ENCODE results near the gene PDRG1. TPM values are rescaled to one million over a fixed set of nuclear protein-coding genes. Genes with fewer than 3 reads are reported as not detected.

Gene PDRG1
- total RNA-seq, 2 donors from 2014 or later, result 3.0 to 4.7 TPM

DNA sequence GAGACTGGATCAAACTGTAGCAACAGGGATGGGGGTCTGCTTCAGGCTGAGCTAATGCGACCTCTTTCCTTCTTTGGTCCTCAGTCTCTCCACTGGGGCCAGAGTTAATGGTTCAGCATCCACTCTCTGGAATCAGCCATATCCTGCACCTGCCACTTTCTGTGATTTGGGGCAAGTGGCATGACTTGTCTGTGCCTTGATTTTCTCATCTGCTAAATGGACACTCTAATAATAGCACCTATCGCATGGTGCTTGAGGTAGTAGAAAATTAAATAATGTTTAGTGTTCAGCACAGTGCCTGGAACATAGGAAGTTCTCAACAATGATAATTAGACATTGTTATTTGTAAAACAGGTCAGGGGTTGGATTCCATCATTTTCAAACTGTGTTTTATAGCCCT is 22.4 kb upstream of the PDRG1 start:
- no peak overlapping the region for H3K4me3 ChIP-seq
- TF ChIP-seq, protein P1, sequence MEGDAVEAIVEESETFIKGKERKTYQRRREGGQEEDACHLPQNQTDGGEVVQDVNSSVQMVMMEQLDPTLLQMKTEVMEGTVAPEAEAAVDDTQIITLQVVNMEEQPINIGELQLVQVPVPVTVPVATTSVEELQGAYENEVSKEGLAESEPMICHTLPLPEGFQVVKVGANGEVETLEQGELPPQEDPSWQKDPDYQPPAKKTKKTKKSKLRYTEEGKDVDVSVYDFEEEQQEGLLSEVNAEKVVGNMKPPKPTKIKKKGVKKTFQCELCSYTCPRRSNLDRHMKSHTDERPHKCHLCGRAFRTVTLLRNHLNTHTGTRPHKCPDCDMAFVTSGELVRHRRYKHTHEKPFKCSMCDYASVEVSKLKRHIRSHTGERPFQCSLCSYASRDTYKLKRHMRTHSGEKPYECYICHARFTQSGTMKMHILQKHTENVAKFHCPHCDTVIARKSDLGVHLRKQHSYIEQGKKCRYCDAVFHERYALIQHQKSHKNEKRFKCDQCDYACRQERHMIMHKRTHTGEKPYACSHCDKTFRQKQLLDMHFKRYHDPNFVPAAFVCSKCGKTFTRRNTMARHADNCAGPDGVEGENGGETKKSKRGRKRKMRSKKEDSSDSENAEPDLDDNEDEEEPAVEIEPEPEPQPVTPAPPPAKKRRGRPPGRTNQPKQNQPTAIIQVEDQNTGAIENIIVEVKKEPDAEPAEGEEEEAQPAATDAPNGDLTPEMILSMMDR (IDR thresholded peaks at IDR 0.05), result no peak
- H3K27ac ChIP-seq, result no peak overlapping the region
- ATAC-seq (ENCODE audit: insufficient number of reproducible peaks, low FRiP score, low read depth) (no peak), DNase-seq (ENCODE audit: low spot score) (no peak)
- H3K4me1 ChIP-seq (ENCODE audit: control insufficient read depth in 1 of 2, low read depth in 2 of 2), result no peaks in the 10 kb centered on the region
- no peaks in the 10 kb centered on the region for H3K27me3 ChIP-seq (replicated peaks; ENCODE audit: insufficient read depth)
- H3K36me3 ChIP-seq, result no peaks in the 10 kb centered on the region
- no peaks in the 10 kb centered on the region for H3K9me3 ChIP-seq

DNA sequence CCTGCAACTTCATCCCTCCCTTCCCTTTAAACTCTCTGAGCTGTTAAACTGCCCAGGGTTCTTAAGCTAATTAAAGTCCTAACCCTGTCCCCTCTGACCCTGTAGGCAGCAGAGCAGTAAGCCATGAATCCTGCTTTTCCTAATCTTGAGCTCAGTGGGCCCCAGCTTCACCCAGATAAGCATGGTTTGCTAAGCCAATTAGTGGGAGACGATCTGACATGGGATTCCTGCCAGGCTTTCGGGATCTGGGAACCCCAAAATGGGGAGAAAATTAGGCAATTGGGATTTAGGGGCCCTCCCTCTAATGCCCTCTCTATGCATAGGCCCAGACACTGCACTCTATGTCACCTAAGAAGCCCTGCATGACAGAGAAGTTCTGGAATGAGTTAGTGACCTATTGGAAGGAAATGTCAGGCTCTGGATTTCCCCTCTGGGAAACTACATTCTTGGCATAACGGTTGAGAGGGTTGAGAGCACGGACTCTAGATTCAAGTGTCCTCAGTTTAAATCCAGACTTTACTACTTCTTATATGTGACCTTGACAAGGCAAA is 20.7 kb upstream of the PDRG1 start:
- TF ChIP-seq, protein P1 (IDR thresholded peaks at IDR 0.05), result no peak
- DNase-seq (ENCODE audit: low spot score), result no peak
- no peaks in the 10 kb centered on the region for H3K27me3 ChIP-seq (replicated peaks; ENCODE audit: insufficient read depth)
- H3K9me3 ChIP-seq, result no peaks in the 10 kb centered on the region
- H3K27ac ChIP-seq, result no peak overlapping the region
- H3K36me3 ChIP-seq, result no peaks in the 10 kb centered on the region
- no peaks in the 10 kb centered on the region for H3K4me1 ChIP-seq (ENCODE audit: control insufficient read depth in 1 of 2, low read depth in 2 of 2)
- ATAC-seq (ENCODE audit: insufficient number of reproducible peaks, low FRiP score, low read depth), result no peak
- no peak overlapping the region for H3K4me3 ChIP-seq

DNA sequence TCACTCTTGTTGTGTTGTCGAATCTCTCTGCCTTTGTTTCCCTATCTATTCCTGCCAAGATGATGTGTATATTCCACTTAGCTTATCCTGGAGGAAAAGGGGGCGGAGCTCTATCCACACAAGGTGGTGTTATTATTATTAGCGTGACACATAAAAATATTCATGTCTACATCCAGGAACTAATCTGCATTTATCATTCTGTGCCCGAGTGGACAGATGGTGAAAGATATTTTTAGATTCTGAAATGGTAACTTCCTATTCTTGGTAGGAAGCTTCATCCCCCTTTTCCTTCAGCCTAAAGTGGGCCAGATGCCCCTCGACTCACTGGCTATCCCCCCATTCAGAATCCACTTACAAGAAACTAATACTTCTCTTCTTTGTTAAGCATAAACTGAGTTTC is 18.1 kb upstream of the PDRG1 start:
- Histone ChIP-seq H3K9me3 (no peaks in the 10 kb centered on the region), H3K4me3 (no peak overlapping the region), H3K27me3 (replicated peaks; ENCODE audit: insufficient read depth) (no peaks in the 10 kb centered on the region), H3K27ac (no peak overlapping the region), H3K36me3 (no peaks in the 10 kb centered on the region), H3K4me1 (ENCODE audit: control insufficient read depth in 1 of 2, low read depth in 2 of 2) (no peaks in the 10 kb centered on the region)
- DNase-seq (ENCODE audit: low spot score), result no peak
- no peak for ATAC-seq (ENCODE audit: insufficient number of reproducible peaks, low FRiP score, low read depth)
- TF ChIP-seq, protein P1 (IDR thresholded peaks at IDR 0.05), result no peak

DNA sequence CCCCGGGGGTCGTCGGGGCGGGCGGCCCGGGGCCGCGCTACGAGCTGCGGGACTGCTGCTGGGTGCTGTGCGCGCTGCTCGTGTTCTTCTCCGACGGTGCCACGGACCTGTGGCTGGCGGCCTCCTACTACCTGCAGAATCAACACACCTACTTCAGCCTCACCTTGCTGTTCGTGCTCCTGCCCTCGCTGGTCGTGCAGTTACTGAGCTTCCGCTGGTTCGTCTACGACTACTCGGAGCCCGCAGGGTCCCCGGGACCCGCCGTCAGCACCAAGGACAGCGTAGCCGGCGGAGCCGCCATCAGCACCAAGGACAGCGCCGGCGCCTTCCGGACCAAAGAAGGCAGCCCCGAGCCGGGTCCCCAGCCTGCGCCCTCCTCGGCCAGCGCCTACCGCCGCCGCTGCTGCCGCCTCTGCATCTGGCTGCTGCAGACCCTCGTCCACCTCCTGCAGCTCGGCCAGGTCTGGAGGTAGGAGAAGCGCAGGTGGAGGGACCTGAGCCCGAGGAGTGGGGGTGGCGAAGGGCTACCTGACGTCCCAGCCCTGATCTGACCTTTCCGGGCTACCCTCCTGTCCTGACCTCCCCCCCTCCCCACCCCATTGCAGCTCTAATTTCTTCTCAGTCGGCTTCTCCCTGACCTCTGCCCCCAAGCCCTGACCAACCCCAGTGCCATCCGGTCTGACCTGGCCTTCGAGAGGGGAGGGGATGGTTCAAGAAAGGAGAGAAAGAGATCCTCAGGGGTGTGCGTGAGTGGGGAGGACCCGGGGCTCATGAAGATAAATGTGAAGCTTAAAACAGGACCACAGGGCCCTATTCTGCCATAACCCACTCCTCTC is 16.7 kb upstream of the PDRG1 start:
- Histone ChIP-seq H3K4me1 (ENCODE audit: control insufficient read depth in 1 of 2, low read depth in 2 of 2) (no peaks in the 10 kb centered on the region), H3K36me3 (no peaks in the 10 kb centered on the region), H3K9me3 (no peaks in the 10 kb centered on the region), H3K4me3 (no peak overlapping the region), H3K27ac (no peak overlapping the region), H3K27me3 (replicated peaks; ENCODE audit: insufficient read depth) (no peaks in the 10 kb centered on the region)
- no peak for ATAC-seq (ENCODE audit: insufficient number of reproducible peaks, low FRiP score, low read depth)
- TF ChIP-seq, protein P1 (IDR thresholded peaks at IDR 0.05), result no peak
- no peak for DNase-seq (ENCODE audit: low spot score)

DNA sequence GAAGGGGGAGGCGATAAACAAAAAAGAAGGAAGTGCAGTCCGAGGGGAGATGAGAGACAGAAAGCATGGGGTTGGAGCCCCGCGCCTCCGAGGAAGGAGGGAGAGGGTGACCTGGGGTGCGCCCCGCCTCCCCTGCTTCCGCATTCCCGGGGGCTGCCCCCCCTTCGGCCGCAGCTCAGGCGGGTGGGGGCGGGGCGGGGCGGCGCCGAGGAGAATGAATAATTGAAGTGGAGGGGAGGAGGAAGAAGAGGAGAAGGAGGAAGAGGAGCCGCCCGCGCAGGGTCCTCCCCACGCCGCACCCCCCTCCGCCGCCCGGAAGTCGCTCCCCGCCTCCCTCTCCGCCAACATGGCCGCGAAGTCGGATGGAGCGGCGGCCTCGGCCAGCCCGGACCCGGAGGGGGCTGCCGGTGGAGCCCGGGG is 16.0 kb upstream of the PDRG1 start, which contains the start of gene XKR7:
XKR7 (plus strand) TSS at position 322 of the 420 bp plus-strand sequence; CDS start at position 347, 25 bp downstream.
- H3K9me3 ChIP-seq, result no peaks in the 10 kb centered on the region
- TF ChIP-seq, protein P1 (IDR thresholded peaks at IDR 0.05), result no peak
- ATAC-seq (ENCODE audit: insufficient number of reproducible peaks, low FRiP score, low read depth) (no peak), DNase-seq (ENCODE audit: low spot score) (no peak)
- peak within 1 kb of the TSS; percentile 23 for H3K4me3 ChIP-seq
- H3K36me3 ChIP-seq, result no peaks in the 10 kb centered on the region
- H3K27ac ChIP-seq, result no peak within 1 kb of the TSS
- no peaks in the 10 kb centered on the region for H3K27me3 ChIP-seq (replicated peaks; ENCODE audit: insufficient read depth)
- H3K4me1 ChIP-seq (ENCODE audit: control insufficient read depth in 1 of 2, low read depth in 2 of 2), result no peaks in the 10 kb centered on the region

All from thoracic aorta (tissue), 2 donors.